Stimulated activated CD8-positive, alpha-beta memory T cell treated with anti-CD3 and anti-CD28 coated beads, Interleukin-4, amount 100 ng/mL, for 4 hours (primary cell): ENCODE measurements around the gene TUBGCP5.
"Not testable (repeated sequence)": the region's sequence is repeated elsewhere in the genome, so short reads cannot be mapped to it uniquely, and the experiment has no call there.

ENCODE experiments used
- DNase-seq, 2 donors: peaks; one replicate each; pipeline ENCODE4 v3.0.0-alpha.2; 2020; ENCODE audit warnings: low read depth in 2 of 2, low spot score in 1 of 2

TUBGCP5 gene

GRCh38 chr15:23039143-23039916 lies at the start of gene TUBGCP5:
Gene TUBGCP5, minus strand, starts transcription at chr15:23039569. Its CDS starts 26 bp downstream, at chr15:23039543.
- DNase-seq: peak; percentile 80 to 90

DNA sequence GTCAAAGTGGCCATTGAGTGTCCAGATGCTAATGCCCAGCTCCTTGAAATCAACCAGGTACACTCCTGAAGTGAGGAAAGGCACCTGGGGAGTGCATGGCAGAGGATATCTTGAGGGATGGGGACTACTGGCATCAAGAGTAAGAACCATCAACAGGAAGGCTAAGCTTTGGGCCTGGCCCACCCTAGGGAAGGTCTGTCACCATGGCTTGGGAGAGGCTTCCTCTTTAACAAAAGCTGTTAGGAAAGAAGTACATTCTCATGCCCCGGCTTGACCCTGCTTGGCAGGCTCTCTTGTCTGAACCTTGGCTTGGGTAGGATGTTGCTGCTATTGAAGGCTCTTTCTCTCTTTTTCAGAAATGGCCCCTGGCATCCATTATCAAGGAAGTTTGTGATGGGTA lies 43.7 kb upstream of the TUBGCP5 start:
- no peak for DNase-seq

DNA sequence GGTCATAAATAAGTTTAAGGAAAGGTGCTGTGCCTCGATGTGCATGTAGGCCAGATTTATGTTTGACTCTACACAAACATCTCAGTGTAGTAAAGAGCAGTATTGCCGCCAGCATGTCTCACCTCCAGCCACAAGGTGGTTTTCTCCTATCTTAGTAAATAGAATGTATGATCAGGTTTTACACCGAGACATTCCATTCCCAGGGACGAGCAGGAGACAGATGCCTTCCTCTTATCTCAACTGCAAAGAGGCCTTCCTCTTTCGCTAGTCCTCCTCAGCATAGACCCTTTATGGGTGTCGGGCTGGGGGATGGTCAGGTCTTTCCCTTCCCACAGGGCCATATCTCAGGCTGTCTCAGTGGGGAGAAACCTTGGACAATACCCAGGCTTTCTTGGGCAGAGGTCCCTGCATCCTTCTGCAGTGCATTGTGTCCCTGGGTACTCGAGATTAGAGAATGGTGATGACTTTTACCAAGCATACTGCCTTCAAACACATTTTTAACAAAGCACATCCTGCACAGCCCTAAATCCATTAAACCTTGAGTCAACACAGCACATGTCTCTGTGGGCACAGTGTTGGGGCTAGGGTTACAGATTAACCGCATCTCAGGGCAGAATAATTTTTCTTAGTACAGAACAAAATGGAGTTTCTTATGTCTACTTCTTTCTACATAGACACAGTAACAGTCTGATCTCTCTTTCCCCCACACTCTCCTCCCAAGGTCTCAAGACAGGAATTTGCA lies 42.8 kb upstream of the TUBGCP5 start:
- DNase-seq: not testable (repeated sequence)

GRCh38 chr15:23081271-23081670 lies 41.9 kb upstream of the TUBGCP5 start:
- no peak for DNase-seq

GRCh38 chr15:23079766-23080165 lies 40.4 kb upstream of the TUBGCP5 start:
- no peak for DNase-seq

DNA sequence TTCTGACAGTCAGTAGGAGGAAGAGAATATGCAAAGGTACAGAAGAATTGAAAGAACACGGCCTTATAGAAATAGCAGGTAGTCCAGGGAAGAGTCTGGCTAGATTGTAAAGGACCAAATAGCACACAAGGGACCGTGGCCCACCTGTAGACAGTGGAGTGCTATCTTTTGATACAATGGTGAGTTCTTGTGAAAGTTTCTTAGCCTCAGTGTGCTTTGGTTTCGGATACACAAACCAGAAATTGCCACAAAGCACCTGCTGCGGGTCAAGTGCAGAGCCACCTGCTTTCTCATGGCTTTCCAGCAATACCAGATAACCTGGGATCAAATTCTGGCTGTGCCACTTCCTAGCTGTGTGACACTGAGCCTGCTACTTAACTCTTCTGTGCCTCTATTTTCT lies 36.6 kb upstream of the TUBGCP5 start:
- DNase-seq: no peak

GRCh38 chr15:23074684-23075083 lies 35.3 kb upstream of the TUBGCP5 start:
- DNase-seq: no peak

GRCh38 chr15:23073890-23074646 lies 34.7 kb upstream of the TUBGCP5 start:
- no peak for DNase-seq

DNA sequence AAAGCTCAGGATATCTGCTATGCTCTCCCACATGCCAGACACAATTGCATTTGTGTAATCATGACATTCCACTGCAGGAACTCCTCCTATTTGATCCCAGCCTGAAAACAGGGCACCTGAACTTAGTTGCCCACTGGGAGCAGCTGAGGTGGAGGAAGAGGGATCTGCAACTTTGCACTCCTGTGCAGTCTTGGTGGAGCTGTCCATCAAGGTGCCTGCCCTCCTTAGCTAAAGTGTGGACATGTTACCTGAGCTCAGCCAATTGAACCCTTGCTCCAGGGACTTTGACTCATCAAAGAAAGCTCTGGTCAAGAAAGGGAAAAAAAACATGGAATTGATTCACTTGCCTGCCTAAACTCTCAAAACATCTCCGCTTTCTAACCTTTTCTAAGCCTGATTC lies 33.3 kb upstream of the TUBGCP5 start:
- DNase-seq: no peak

- DNase-seq: no peak
Measured at GRCh38 chr15:23069496-23070166, 30.3 kb upstream of the TUBGCP5 start.

DNA sequence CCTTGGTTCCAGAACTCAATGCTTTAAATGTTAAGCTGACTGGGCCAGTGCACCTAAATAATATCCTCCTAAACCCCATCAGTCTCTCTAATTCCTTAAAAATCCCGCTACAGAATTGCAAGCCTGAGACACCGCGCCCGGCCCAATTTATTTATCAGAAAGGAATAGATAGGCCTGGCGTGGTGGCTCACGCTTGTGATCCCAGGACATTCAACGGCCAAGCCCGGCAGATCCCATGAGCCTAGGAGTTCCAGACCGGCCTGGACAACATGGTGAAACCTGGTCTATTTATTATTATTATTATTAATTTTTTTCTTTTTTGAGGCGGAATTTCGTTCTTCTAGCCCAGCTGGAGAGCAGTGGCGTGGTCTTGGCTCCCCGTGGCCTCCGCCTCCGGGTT lies 28.0 kb upstream of the TUBGCP5 start:
- DNase-seq: no peak

DNA sequence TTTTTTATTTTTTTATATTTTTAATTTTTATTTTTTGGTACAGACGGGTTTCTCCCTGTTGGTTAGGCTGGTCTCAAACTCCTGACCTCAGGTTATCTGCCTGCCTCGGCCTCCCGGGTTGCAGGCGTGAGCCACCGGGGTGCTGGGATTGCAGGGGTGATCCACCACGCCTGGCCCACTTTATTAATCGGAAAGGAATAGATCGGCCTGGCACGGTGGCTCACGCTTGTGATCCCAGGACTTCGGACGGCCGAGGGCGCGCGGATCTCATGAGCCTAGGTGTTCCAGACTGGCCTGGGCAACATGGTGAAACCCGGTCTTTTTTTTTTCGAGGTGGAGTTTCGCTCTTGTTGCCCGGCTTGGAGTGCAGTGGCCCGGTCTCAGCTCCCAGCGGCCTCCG lies 26.5 kb upstream of the TUBGCP5 start:
- no peak for DNase-seq

DNA sequence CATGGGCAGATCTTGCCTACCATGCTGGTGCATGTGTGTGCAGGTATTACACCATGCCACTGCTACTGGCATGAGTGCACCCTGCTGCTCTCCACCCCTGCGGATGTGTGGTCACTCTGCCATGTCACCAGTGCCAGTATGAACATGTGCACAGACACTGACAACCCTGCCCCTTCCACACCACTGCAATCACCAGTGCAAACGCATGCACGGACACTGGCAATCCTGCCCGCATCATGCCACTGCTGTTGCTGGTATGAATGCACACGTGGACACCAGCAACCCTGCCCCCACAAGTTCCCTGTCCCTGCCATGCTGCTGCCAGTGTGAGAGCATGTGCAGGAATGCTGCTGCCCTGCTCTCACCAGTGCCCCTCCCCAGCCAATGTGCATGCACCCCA lies 24.8 kb upstream of the TUBGCP5 start:
- DNase-seq: no peak

DNA sequence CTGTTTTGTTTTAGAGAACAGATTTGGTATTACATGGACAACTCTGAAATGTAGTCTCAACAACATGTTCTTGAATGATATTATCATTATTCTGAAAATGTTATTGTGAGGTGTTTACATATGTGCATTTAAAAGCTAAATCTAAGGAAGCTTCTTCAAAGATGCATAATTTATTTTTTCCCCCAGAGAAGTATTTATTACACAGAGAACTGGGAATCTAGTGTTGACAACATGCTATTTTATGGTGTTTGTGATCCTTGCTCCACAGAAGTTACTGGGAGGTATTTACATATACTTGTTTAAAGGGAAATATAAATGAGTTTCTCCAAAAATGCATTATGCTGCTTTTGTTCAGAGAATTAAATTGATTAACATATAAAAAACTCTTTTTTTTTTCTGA lies 18.3 kb upstream of the TUBGCP5 start:
- no peak for DNase-seq

DNA sequence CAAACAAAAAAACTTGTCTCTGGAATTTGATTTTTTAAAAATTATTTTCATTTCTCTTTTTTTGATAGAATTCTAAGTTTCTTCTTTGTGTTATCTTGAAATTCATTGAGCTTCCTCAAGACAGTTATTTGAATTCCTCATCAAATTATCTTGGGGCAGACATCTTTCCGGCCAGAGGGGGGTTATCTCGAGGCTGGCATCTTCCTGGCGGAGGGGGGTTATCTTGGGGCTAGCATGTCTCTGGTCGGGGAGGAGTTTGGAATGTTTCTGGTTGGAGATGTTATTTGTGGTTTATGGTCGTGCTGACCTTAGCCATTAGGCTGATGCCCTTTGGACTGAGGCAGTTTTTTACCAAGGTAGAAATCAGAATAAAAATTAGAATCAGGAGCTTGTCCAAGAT lies 15.9 kb upstream of the TUBGCP5 start:
- DNase-seq: no peak

GRCh38 chr15:23052522-23052921 lies 13.2 kb upstream of the TUBGCP5 start:
- no peak for DNase-seq

DNA sequence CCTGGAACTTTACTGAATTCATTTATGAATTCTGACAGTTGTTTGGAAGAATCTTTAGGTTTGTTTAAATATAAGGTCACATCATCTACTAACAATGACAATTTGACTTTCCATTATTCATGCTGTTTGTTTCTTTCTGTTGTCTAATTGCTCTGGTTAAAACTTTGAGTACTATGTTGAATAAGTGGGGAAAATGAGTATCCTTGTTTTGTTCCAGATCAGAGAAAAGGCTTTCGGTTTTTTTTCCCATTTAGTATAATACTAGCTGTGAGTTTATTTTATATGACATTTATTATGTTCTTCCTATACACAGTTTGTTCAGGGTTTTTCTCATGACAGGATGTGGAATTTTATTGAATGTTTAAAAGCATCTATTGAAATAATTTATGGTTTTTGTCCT lies 11.3 kb upstream of the TUBGCP5 start:
- DNase-seq: no peak

- DNase-seq: no peak
Measured at GRCh38 chr15:23049984-23050628, 10.7 kb upstream of the TUBGCP5 start.

- DNase-seq: not testable (repeated sequence)
Measured at GRCh38 chr15:23048572-23049282, 9.4 kb upstream of the TUBGCP5 start.

DNA sequence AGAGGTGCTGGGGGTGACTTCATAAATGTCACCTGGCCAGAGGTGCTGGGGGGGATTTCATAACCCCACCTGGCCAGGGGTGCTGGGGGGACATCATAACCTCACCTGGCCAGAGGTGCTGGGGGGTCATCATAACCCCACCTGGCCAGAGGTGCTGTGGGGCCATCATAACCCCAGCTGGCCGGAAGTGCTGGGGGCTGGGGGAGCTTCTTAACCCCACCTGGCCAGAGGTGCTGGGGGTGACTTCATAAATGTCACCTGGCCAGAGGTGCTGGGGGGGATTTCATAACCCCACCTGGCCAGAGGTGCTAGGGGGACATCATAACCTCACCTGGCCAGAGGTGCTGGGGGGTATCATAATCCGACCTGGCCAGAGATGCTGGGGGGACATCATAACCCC lies 4.6 kb upstream of the TUBGCP5 start:
- not testable (repeated sequence) for DNase-seq
